Stimulated activated memory B cell treated with anti-CD40 and anti-IgM and Interleukin-4, amounts not matched to agents 10 μg/mL and 1 μg/mL and 100 μg/mL, for 72 hours (primary cell): ENCODE data around the gene PPP2R2B.
A peak's percentile ranks its signal among the peaks of the same experiment; 100 is the strongest.

ENCODE experiments used
- ATAC-seq: fragments of 150-1000 bp; cut with Tn5 transposase; 2 replicates; pipeline ENCODE4 v1.10.0; 2021
- H3K27ac Mint-ChIP-seq: one replicate; pipeline ENCODE4 v1.8.0; 2022; ENCODE audit warnings: mild to moderate bottlenecking, mixed read lengths
- H3K27me3 Mint-ChIP-seq: one replicate; pipeline ENCODE4 v1.8.0; 2022; ENCODE audit warnings: mixed read lengths
- H3K36me3 Mint-ChIP-seq: one replicate; pipeline ENCODE4 v1.8.0; 2022; ENCODE audit warnings: mixed read lengths
- H3K4me1 Mint-ChIP-seq: one replicate; pipeline ENCODE4 v1.8.0; 2022; ENCODE audit warnings: mixed read lengths
- H3K4me3 Mint-ChIP-seq: one replicate; pipeline ENCODE4 v1.8.0; 2022; ENCODE audit warnings: mild to moderate bottlenecking, moderate library complexity, mixed read lengths
- H3K9me3 Mint-ChIP-seq: one replicate; pipeline ENCODE4 v1.8.0; 2022; ENCODE audit warnings: mixed read lengths

PPP2R2B gene

DNA sequence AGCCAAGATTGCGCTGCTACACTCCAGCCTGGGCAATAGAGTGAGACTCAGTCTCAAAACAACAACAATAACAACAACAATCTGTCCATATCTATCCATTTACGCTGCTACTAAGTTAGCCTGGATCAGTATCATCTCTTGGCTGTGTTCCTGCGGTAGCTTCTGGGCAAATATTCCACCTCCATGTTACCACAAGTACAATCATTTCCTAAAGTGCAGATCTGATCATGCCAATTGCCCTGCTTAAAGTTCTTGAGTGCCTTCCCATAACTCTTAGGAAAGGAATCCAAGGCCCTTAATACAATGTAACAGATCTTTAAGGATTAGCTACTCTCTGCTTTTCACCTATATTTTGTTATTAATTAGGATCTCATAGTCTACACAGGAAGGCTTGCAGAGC, 15.4 kb upstream of the PPP2R2B start:
- ATAC-seq, result no peak
- Mint-ChIP-seq H3K27me3 (no peaks in the 10 kb centered on the region), H3K4me1 (no peaks in the 10 kb centered on the region), H3K9me3 (no peaks in the 10 kb centered on the region), H3K27ac (no peak overlapping the region), H3K36me3 (no peaks in the 10 kb centered on the region), H3K4me3 (no peak overlapping the region)

DNA sequence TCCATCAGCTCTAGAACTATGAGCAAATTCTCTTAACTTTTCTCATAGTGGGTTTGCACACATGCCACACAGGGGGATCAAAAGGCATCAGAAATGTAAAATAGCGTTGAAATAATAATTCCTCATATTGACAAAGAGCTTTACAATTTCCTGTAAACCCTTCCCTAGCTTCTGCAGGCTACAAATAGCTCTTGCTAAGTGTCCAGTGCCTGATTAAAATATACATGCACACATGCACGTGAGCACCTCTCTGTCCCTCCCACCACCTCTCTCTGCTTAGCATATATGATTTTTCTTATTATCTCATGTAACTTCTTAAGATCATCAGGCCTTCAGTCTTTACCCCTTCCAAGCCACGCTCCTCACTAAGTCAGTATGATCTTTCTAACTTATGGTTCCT, 13.7 kb upstream of the PPP2R2B start:
- Mint-ChIP-seq H3K27me3 (no peaks in the 10 kb centered on the region), H3K4me1 (no peaks in the 10 kb centered on the region), H3K9me3 (no peaks in the 10 kb centered on the region), H3K36me3 (no peaks in the 10 kb centered on the region), H3K4me3 (no peak overlapping the region), H3K27ac (no peak overlapping the region)
- ATAC-seq, result no peak

DNA sequence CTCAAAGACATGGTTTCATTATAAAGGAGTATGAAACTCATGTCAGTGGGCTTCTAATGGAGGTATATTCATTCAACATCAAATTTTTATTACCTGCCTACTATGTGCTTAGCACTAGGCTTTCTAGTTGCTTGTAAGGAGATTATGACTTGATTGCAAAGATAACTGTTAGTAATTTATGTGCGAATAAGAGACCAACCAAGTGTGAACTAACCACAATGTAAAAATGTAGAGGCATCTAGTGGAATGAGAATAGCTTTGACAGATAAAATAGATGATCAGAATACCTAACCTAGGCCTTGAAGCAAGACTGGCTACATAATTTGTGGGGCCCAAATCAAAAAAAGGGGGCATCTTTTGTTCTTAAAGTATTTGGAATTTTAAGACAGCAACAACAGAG, 13.0 kb upstream of the PPP2R2B start:
- Mint-ChIP-seq H3K4me3 (no peak overlapping the region), H3K9me3 (no peaks in the 10 kb centered on the region), H3K27me3 (no peaks in the 10 kb centered on the region), H3K36me3 (no peaks in the 10 kb centered on the region), H3K27ac (no peak overlapping the region), H3K4me1 (no peaks in the 10 kb centered on the region)
- ATAC-seq, result no peak

DNA sequence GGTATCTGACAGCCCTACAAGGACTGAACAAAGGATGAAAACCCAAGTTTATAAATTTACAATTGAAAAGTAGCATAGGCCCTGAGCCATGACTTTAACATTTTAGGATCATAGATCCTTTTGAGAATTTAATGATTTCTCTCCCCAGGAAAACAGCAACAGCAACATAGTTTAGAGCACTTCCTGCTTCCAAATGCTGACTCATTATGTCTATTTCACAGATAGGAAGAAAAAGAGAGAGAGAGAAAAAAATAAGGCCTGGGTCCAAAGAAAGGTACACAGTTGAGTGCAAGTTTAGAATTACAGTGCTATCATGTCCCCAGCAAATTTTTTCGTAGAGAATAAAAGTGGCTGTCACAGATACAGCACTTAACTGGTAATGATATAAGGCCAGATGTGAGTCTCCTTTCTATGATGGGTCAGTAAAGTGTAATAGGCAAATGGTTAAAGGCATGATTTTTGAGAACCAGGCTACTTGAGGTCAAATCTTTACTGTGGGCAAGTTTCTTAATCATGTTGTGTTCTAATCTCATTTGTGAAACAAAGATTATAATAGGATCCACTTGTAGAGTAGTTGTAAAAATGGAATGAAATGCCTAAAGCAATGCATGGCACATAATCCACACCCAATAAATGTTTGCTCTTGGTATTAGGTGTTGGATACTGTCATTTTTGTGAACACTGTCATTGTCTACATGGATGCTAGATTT, 12.3 kb upstream of the PPP2R2B start:
- no peak for ATAC-seq
- Mint-ChIP-seq H3K4me1 (no peaks in the 10 kb centered on the region), H3K4me3 (no peak overlapping the region), H3K27ac (no peak overlapping the region), H3K9me3 (no peaks in the 10 kb centered on the region), H3K27me3 (no peaks in the 10 kb centered on the region), H3K36me3 (no peaks in the 10 kb centered on the region)

DNA sequence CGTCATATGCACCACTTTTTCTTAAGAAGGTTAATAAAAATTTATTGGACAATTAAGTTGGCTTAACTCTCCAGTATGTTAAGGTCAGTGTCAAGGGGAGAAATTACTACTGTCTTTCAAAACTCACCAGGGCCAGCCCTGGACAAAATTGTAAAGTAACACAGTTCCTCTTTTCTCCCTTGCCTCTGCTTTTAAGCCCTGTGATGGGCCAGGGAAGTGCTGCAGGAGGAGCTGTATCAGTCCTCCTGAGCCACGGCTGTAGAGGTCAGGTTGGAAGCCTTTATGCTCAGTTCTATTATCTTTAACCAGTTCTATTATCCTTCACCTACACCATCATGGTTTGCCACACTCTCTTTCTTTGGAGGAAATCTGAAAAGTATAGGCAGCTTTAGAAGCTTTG, 11.5 kb upstream of the PPP2R2B start:
- Mint-ChIP-seq H3K36me3 (no peaks in the 10 kb centered on the region), H3K4me1 (no peaks in the 10 kb centered on the region), H3K4me3 (no peak overlapping the region), H3K9me3 (no peaks in the 10 kb centered on the region), H3K27me3 (no peaks in the 10 kb centered on the region), H3K27ac (no peak overlapping the region)
- ATAC-seq, result no peak

DNA sequence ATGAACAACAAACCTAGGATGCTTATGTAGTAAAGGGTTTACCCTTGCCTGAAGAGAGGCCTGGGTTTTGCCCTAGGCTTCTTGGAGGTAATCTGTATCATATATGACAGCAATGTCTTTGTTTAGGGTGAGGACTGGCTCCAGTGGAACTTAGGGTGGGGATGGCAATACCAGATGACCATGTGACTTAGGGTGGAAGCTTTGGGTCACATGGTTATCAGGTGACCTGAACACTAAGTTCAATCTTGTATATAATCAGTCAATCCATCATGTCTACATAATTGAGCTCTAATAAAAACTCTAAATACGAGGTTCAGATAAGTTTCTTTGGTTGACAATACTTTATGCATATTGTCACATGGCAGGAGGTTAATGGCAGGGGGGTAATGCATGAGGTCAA, 10.6 kb upstream of the PPP2R2B start:
- no peaks in the 10 kb centered on the region for H3K9me3 Mint-ChIP-seq
- H3K4me1 Mint-ChIP-seq, result no peaks in the 10 kb centered on the region
- no peak overlapping the region for H3K4me3 Mint-ChIP-seq

DNA sequence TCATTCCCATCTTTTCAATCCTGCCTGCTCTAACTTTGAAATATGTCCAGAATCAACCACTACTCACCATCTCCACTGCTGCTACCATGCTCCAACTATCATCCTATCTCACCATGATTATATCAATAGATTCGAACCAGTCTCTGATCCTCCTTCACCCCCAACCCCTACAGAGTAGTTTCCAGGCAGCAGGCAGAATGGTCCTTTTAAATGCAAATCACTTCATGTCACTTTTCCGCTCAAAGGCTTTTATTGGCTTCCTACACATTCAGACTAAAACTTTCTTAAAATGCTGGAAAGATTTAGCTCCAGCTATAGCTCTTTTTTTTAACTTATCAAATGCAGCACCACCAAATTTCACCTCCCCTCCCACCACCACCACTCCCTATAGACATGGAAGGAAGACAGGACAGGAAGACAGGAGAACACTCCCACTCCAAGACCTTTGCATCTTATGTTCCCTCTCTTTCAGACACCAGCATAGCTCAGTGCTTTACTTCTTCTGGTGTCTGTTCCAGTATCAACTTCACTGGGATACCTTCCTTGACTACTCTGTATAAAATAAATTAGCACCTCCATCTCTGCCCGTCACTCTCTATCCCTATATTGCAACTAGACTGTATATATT, 9.9 kb upstream of the PPP2R2B start:
- Mint-ChIP-seq H3K9me3 (no peaks in the 10 kb centered on the region), H3K27me3 (no peaks in the 10 kb centered on the region), H3K4me1 (no peaks in the 10 kb centered on the region), H3K36me3 (no peaks in the 10 kb centered on the region), H3K27ac (no peak overlapping the region), H3K4me3 (no peak overlapping the region)
- ATAC-seq, result no peak

More for the DNA sequence above, 10.6 kb upstream of the PPP2R2B start:
- H3K27me3 Mint-ChIP-seq, result no peaks in the 10 kb centered on the region
- no peak for ATAC-seq
- H3K27ac Mint-ChIP-seq, result no peak overlapping the region
- no peaks in the 10 kb centered on the region for H3K36me3 Mint-ChIP-seq

DNA sequence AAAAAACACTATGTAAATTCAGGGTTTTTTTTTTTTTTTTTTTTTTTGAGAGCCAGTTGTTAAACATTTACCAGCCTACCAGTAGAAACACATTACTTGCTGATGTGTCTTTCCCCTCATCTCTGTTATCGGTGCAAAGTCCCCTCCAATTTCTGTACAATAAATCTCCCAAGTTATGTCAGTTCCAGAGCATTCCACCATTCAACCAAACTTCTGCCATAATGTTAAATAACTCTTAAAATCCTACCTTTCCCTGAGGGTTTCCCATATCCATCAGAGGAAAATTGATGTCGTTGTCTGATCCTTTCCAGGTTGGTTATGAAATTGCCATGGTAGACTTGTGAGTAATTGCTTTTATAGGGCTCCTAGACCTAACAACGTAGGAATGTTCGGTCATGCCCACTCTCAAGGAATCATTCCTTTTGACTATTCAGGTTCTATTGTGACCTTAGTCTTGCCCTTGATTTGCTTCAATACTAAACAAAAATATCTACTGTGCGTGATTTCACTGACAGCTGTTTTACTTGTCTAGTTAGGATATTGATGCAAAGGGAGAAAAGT, 5.6 kb upstream of the PPP2R2B start:
- H3K9me3 Mint-ChIP-seq, result no peaks in the 10 kb centered on the region
- no peak for ATAC-seq
- H3K36me3 Mint-ChIP-seq, result no peaks in the 10 kb centered on the region
- H3K27ac Mint-ChIP-seq, result no peak overlapping the region
- H3K4me3 Mint-ChIP-seq, result no peak overlapping the region
- H3K4me1 Mint-ChIP-seq, result no peaks in the 10 kb centered on the region
- H3K27me3 Mint-ChIP-seq, result peaks cover 13% of the 10 kb centered on the region

DNA sequence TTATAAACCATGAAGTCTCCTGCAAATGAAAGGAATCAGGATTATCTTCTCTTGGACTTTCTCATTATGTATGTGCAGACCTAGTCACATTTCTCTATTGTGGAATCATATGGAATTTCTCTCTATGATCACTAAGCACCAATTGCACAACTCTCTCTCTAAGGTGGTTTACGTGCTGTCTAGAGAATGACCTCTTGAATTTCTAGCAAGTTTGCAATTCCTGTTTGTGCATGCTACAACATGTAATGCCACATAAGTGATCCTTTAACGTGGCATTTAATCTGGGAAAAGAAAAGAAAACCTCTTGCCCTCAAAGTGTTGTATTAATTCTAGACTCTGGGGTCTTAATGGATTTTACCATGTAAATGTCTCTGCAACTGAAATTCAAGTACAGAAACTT, 5.0 kb upstream of the PPP2R2B start:
- Mint-ChIP-seq H3K27me3 (peaks cover 20% of the 10 kb centered on the region), H3K27ac (no peak overlapping the region), H3K4me1 (no peaks in the 10 kb centered on the region), H3K9me3 (no peaks in the 10 kb centered on the region), H3K4me3 (no peak overlapping the region), H3K36me3 (no peaks in the 10 kb centered on the region)
- no peak for ATAC-seq

DNA sequence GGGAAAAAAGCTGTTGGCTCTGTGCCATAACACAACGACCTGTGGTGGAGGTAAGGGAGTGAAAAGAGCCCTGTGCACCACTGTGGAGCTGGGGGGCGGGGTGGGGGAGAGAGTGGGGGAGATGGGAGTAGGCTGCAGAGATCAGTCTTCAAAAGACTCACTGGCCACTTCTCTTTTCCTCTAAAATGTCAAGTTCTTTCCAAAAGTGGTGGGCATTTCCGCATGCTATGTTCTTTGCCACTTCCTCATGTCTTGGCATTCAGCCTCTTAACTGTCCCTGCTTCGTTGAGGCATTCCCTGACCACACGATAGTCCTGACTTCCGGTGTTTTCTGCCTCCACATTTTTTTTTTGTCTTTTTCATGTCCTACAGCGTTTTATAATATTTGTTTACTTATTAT, 2.4 kb upstream of the PPP2R2B start:
- no peak overlapping the region for H3K4me3 Mint-ChIP-seq
- ATAC-seq, result no peak
- no peak overlapping the region for H3K27ac Mint-ChIP-seq
- H3K9me3 Mint-ChIP-seq, result no peaks in the 10 kb centered on the region
- H3K36me3 Mint-ChIP-seq, result no peaks in the 10 kb centered on the region
- no peaks in the 10 kb centered on the region for H3K4me1 Mint-ChIP-seq
- H3K27me3 Mint-ChIP-seq, result peaks cover 30% of the 10 kb centered on the region

DNA sequence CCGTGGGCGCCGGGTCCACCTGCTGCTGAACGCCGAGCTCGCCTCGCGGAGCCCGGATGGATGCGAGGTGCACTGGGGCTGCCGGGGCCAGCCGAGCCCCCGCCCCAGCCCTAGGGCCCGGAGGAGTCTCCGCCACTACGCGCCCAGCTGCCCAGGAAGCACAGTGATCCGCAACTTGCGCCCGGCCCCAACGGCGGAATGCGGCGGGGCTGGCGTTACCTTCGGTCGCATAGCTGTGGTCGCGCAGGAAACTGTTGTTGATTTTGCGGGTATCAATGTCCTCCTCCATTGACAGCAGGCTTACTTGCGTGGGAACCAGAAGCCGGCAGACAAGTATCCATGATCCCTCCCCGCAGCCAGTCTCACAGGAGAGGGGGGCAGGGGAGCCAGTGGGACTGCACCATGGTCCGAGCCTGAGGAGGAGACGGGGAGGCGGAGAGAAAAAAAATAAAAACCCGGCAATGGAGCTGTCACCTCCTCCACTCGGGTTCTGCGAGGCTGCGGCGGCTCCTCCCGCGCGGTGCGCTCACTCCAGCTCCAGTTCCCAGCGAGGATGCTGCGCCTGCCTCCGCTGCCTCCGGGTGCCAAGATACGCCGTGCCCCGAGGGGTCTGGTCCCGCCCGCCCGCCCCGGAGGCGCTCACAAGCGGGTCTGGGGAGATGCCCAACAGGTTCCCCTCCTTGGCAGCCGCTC, 628 bp downstream of the PPP2R2B start:
- Mint-ChIP-seq H3K27me3 (peaks cover 41% of the 10 kb centered on the region), H3K9me3 (no peaks in the 10 kb centered on the region), H3K36me3 (no peaks in the 10 kb centered on the region), H3K27ac (no peak overlapping the region), H3K4me1 (no peaks in the 10 kb centered on the region), H3K4me3 (peak overlapping the region; percentile 30)
- peak; percentile 12 for ATAC-seq

DNA sequence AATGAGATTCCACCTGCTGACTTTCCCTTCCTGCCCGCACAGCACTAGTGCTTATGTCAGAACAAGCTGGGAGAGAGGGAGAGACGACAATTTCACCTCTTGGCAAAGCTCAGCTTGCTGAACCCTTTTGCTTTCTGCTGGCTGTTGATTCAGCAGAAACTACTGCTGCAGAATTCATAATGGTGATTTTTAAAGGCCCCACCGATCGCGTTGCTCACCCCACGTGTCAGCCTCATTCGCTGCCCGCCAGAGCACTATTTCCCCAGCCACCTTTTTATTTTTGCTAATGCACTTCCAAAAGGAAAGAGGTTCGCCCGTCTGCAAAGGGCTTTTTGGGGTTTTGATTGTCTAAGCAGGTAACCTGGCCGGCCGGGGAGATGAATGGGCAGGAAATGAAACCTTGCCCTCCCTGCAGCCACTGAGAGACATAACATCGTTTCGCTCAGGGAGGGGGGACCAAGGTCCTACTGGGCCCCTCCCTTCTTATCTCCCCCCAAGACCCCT, 1.3 kb downstream of the PPP2R2B start:
- Mint-ChIP-seq H3K4me3 (no peak overlapping the region), H3K9me3 (no peaks in the 10 kb centered on the region), H3K4me1 (no peaks in the 10 kb centered on the region), H3K27me3 (peaks cover 41% of the 10 kb centered on the region), H3K36me3 (no peaks in the 10 kb centered on the region), H3K27ac (no peak overlapping the region)
- no peak for ATAC-seq

DNA sequence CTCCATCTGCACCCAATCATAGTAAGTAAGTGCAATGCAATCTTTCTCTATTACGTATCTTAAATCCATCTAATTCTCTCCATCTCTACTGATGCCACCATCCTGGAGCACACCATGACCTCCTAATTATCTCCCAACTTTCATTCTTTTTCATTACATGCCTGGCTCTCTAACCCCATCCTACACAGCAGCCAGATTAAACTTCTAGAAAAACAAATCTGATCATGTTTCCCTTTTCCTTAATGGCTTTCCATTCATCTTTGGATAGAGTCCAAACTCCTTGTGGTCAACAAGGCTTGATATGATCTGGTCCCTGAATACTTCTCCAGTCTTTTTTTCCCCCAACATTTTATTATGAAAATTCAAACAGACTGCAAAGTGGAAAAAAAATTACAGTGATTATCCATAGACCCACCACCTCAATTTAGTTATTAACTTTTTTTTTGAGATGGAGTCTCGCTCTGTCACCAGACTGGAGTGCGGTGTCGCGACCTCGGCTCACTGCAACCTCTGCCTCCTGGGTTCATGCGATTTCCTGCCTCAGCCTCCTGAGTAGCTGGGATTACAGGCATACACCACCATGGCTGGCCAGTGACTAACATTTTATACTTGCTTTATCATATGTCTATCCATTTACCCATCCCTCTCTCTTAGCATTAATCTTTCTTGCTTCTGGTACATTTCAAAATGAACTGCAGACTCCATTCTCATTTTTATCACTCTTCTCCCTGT, 5.2 kb downstream of the PPP2R2B start:
- Mint-ChIP-seq H3K4me1 (no peaks in the 10 kb centered on the region), H3K27ac (no peak overlapping the region), H3K4me3 (no peak overlapping the region), H3K9me3 (no peaks in the 10 kb centered on the region), H3K36me3 (no peaks in the 10 kb centered on the region), H3K27me3 (peaks cover 20% of the 10 kb centered on the region)
- no peak for ATAC-seq

DNA sequence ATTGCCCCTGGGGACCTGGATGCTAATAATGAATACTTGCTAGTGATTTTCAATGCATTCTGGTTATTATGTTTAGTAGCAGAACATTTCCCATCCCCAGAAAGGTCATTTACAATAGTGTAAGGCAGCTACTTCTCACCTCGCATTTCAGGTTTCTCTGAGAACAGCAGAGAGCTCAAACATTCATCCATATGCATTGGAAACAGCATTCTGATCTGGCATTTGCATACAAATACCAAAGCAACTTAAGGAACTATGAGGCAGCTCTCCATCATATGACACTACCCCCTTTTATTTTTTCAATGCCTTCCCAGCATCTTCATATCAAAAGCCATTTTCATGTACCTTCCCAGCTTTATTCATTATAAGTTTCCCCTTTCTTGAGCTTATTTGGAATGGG, 6.4 kb downstream of the PPP2R2B start:
- no peaks in the 10 kb centered on the region for H3K36me3 Mint-ChIP-seq
- H3K27me3 Mint-ChIP-seq, result peaks cover 11% of the 10 kb centered on the region
- no peak overlapping the region for H3K27ac Mint-ChIP-seq
- H3K4me3 Mint-ChIP-seq, result no peak overlapping the region
- no peak for ATAC-seq
- H3K4me1 Mint-ChIP-seq, result no peaks in the 10 kb centered on the region
- no peaks in the 10 kb centered on the region for H3K9me3 Mint-ChIP-seq
